WTC11 (cell line): Measurements from ENCODE around the gene TNIK. TPM values are rescaled to one million over a fixed set of nuclear protein-coding genes. Genes with fewer than 3 reads are reported as not detected.

Experiments used
- ATAC-seq: fragments of 200-7000 bp; cut with Tn5 transposase; 2 replicates; pipeline ENCODE4 v1.10.0; 2021; ENCODE audit warnings: mild to moderate bottlenecking, moderate library complexity
- CTCF ChIA-PET: fragments of 300-600 bp; sonication (Branson Sonifier 250); formaldehyde crosslinking; loops from one replicate; lab custom pipeline; 2021; ENCODE audit warnings: antibody characterized with exemption; lab: Charles Lee
- POLR2A ChIA-PET: fragments of 350-600 bp; sonication (Branson Sonifier 250); formaldehyde crosslinking; loops from one replicate; lab custom pipeline; 2021; ENCODE audit warnings: antibody characterized with exemption; lab: Charles Lee
- DNase-seq: peaks from one replicate; pipeline ENCODE4 v3.0.0; 2021; ENCODE audit warnings: low spot score
- H3K27ac Mint-ChIP-seq: 2 replicates; pipeline ENCODE4 v1.8.0; 2021; ENCODE audit warnings: mixed read lengths
- H3K27me3 Mint-ChIP-seq: 2 replicates; pipeline ENCODE4 v1.8.0; 2021; ENCODE audit warnings: low read depth, mild to moderate bottlenecking, moderate library complexity, mixed read lengths
- H3K36me3 Mint-ChIP-seq: 2 replicates; pipeline ENCODE4 v1.8.0; 2021; ENCODE audit warnings: mixed read lengths
- H3K4me1 Mint-ChIP-seq: 2 replicates; pipeline ENCODE4 v1.8.0; 2022; ENCODE audit warnings: mixed read lengths
- H3K4me3 Mint-ChIP-seq: 2 replicates; pipeline ENCODE4 v1.8.0; 2021; ENCODE audit warnings: mild to moderate bottlenecking, moderate library complexity, mixed read lengths
- H3K9me3 Mint-ChIP-seq: 2 replicates; pipeline ENCODE4 v1.8.0; 2021; ENCODE audit warnings: mixed read lengths
- CBFB ChIP-seq: sonication (generic); formaldehyde crosslinking; IDR thresholded peaks from 2 replicates; pipeline ENCODE4 v1.8.1; 2022; ENCODE audit warnings: mild to moderate bottlenecking, low read depth, missing genetic modification reagents
- EMX1 ChIP-seq: fragments of 250-450 bp; sonication (Bioruptor Pico); IDR thresholded peaks from 2 replicates; pipeline ENCODE4 v1.8.0; 2021; ENCODE audit warnings: mild to moderate bottlenecking
- ESRRA ChIP-seq: sonication (generic); formaldehyde crosslinking; IDR thresholded peaks from 2 replicates; pipeline ENCODE4 v1.8.1; 2022; ENCODE audit warnings: mild to moderate bottlenecking, missing genetic modification reagents, borderline replicate concordance
- ETV6 ChIP-seq: sonication (generic); formaldehyde crosslinking; IDR thresholded peaks from 2 replicates; pipeline ENCODE4 v1.8.1; 2022; ENCODE audit warnings: mild to moderate bottlenecking, missing genetic modification reagents
- FOXK1 ChIP-seq: sonication (generic); formaldehyde crosslinking; IDR thresholded peaks from 2 replicates; pipeline ENCODE4 v1.8.0; 2022; ENCODE audit warnings: mild to moderate bottlenecking, moderate library complexity, missing genetic modification reagents
- HMGA2 ChIP-seq: fragments of 250-450 bp; sonication (Bioruptor Pico); IDR thresholded peaks from 2 replicates; pipeline ENCODE4 v1.4.0; 2021; ENCODE audit warnings: mild to moderate bottlenecking, moderate library complexity
- PRRX2 ChIP-seq: fragments of 250-450 bp; sonication (Bioruptor Pico); IDR thresholded peaks from 2 replicates; pipeline ENCODE4 v1.8.0; 2021; ENCODE audit warnings: mild to moderate bottlenecking
- RORB ChIP-seq: fragments of 250-450 bp; sonication (Bioruptor Pico); IDR thresholded peaks from 2 replicates; pipeline ENCODE4 v1.9.0; 2021; ENCODE audit warnings: mild to moderate bottlenecking
- SMAD4 ChIP-seq: sonication (generic); formaldehyde crosslinking; IDR thresholded peaks from 2 replicates; pipeline ENCODE4 v1.8.0; 2022; ENCODE audit warnings: mild to moderate bottlenecking, missing genetic modification reagents
- TEAD1 ChIP-seq: sonication (generic); formaldehyde crosslinking; IDR thresholded peaks from 2 replicates; pipeline ENCODE4 v1.8.0; 2022; ENCODE audit warnings: mild to moderate bottlenecking, missing genetic modification reagents
- ZNF138 ChIP-seq: sonication (generic); formaldehyde crosslinking; conservative IDR thresholded peaks from 2 replicates; pipeline ENCODE4 v1.8.1; 2022; ENCODE audit warnings: mild to moderate bottlenecking, moderate library complexity, missing genetic modification reagents
- ZNF317 ChIP-seq: sonication (generic); formaldehyde crosslinking; IDR thresholded peaks from 2 replicates; pipeline ENCODE4 v1.8.1; 2023; ENCODE audit warnings: low read depth, mild to moderate bottlenecking, moderate library complexity, missing genetic modification reagents, borderline replicate concordance
- ZNF396 ChIP-seq: fragments of 250-450 bp; sonication (Bioruptor Pico); IDR thresholded peaks from 2 replicates; pipeline ENCODE4 v1.8.0; 2021; ENCODE audit warnings: mild to moderate bottlenecking, moderate library complexity, borderline replicate concordance
- total RNA-seq: library from RNA; stranded (reverse); gene quantifications from 3 replicates; pipeline ENCODE4 v1.2.3, GENCODE V29; 2021
- TF ChIP-seq, protein P1 (sequence below): fragments of 250-450 bp; sonication (Bioruptor Pico); IDR thresholded peaks from 2 replicates; pipeline ENCODE4 v2.1.2; 2022; ENCODE audit warnings: mild to moderate bottlenecking, moderate library complexity
- TF ChIP-seq, protein P2 (sequence below): sonication (generic); formaldehyde crosslinking; conservative IDR thresholded peaks from 2 replicates; pipeline ENCODE4 v1.8.1; 2022; ENCODE audit warnings: mild to moderate bottlenecking, missing genetic modification reagents
- TF ChIP-seq, protein P3 (sequence below): sonication (generic); formaldehyde crosslinking; IDR thresholded peaks from 2 replicates; pipeline ENCODE4 v1.8.0; 2023; ENCODE audit warnings: mild to moderate bottlenecking, missing genetic modification reagents
- TF ChIP-seq, protein P4 (sequence below): fragments of 250-450 bp; sonication (Bioruptor Pico); IDR thresholded peaks from 2 replicates; pipeline ENCODE4 v1.9.0; 2021; ENCODE audit warnings: mild to moderate bottlenecking, borderline replicate concordance
- TF ChIP-seq, protein P5 (sequence below): fragments of 250-450 bp; sonication (Bioruptor Pico); conservative IDR thresholded peaks from 2 replicates; pipeline ENCODE4 v1.9.0; 2021; ENCODE audit warnings: mild to moderate bottlenecking
- TF ChIP-seq, protein P6 (sequence below): sonication (generic); formaldehyde crosslinking; IDR thresholded peaks from 2 replicates; pipeline ENCODE4 v1.8.0; 2023; ENCODE audit warnings: missing genetic modification reagents, mild to moderate bottlenecking, borderline replicate concordance
- TF ChIP-seq, protein P7 (sequence below): sonication (generic); formaldehyde crosslinking; IDR thresholded peaks from 2 replicates; pipeline ENCODE4 v1.8.1; 2023; ENCODE audit warnings: mild to moderate bottlenecking, missing genetic modification reagents

Gene TNIK
- total RNA-seq, 1 experiment from 2014 or later = 50.3 TPM

DNA sequence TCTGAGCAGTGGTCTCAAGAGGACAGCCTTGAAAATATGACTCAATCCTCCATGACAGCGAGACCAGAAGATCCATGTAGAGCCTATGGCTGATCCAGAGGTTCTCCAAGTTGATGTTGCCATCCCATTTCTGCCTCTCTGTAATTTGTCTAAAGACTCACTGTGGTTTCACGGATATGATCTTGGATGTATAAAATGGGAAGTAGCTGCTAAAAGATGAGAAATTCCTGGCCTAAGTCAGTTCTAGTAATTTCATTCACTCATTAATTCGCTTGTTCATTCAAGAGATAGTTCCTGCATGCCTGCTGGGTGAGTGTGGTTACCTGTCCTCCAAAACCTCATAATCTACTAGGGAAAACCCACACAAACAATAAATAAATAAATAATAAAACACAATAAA lies 145.9 kb downstream of the TNIK start:
- no peak overlapping the region for H3K27ac Mint-ChIP-seq

More for the DNA sequence above, 145.9 kb downstream of the TNIK start:
- H3K9me3 Mint-ChIP-seq = no peaks in the 10 kb centered on the region
- ATAC-seq = no peak
- no peak overlapping the region for H3K4me3 Mint-ChIP-seq
- H3K4me1 Mint-ChIP-seq = peaks cover 44% of the 10 kb centered on the region
- no peaks in the 10 kb centered on the region for H3K27me3 Mint-ChIP-seq
- ChIA-PET POLR2A (no interaction called here), CTCF (no interaction called here)
- no peak for DNase-seq
- TF ChIP-seq, protein P1, sequence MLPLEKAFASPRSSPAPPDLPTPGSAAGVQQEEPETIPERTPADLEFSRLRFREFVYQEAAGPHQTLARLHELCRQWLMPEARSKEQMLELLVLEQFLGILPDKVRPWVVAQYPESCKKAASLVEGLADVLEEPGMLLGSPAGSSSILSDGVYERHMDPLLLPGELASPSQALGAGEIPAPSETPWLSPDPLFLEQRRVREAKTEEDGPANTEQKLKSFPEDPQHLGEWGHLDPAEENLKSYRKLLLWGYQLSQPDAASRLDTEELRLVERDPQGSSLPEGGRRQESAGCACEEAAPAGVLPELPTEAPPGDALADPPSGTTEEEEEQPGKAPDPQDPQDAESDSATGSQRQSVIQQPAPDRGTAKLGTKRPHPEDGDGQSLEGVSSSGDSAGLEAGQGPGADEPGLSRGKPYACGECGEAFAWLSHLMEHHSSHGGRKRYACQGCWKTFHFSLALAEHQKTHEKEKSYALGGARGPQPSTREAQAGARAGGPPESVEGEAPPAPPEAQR (CRISPR knock-in tag) = no peak
- TF ChIP-seq, protein P2, sequence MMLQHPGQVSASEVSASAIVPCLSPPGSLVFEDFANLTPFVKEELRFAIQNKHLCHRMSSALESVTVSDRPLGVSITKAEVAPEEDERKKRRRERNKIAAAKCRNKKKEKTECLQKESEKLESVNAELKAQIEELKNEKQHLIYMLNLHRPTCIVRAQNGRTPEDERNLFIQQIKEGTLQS (CRISPR knock-in tag) = no peak
- TF ChIP-seq, protein P3, sequence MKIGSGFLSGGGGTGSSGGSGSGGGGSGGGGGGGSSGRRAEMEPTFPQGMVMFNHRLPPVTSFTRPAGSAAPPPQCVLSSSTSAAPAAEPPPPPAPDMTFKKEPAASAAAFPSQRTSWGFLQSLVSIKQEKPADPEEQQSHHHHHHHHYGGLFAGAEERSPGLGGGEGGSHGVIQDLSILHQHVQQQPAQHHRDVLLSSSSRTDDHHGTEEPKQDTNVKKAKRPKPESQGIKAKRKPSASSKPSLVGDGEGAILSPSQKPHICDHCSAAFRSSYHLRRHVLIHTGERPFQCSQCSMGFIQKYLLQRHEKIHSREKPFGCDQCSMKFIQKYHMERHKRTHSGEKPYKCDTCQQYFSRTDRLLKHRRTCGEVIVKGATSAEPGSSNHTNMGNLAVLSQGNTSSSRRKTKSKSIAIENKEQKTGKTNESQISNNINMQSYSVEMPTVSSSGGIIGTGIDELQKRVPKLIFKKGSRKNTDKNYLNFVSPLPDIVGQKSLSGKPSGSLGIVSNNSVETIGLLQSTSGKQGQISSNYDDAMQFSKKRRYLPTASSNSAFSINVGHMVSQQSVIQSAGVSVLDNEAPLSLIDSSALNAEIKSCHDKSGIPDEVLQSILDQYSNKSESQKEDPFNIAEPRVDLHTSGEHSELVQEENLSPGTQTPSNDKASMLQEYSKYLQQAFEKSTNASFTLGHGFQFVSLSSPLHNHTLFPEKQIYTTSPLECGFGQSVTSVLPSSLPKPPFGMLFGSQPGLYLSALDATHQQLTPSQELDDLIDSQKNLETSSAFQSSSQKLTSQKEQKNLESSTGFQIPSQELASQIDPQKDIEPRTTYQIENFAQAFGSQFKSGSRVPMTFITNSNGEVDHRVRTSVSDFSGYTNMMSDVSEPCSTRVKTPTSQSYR = no peak
- no peak for TF ChIP-seq ZNF317
- TF ChIP-seq, protein P4, sequence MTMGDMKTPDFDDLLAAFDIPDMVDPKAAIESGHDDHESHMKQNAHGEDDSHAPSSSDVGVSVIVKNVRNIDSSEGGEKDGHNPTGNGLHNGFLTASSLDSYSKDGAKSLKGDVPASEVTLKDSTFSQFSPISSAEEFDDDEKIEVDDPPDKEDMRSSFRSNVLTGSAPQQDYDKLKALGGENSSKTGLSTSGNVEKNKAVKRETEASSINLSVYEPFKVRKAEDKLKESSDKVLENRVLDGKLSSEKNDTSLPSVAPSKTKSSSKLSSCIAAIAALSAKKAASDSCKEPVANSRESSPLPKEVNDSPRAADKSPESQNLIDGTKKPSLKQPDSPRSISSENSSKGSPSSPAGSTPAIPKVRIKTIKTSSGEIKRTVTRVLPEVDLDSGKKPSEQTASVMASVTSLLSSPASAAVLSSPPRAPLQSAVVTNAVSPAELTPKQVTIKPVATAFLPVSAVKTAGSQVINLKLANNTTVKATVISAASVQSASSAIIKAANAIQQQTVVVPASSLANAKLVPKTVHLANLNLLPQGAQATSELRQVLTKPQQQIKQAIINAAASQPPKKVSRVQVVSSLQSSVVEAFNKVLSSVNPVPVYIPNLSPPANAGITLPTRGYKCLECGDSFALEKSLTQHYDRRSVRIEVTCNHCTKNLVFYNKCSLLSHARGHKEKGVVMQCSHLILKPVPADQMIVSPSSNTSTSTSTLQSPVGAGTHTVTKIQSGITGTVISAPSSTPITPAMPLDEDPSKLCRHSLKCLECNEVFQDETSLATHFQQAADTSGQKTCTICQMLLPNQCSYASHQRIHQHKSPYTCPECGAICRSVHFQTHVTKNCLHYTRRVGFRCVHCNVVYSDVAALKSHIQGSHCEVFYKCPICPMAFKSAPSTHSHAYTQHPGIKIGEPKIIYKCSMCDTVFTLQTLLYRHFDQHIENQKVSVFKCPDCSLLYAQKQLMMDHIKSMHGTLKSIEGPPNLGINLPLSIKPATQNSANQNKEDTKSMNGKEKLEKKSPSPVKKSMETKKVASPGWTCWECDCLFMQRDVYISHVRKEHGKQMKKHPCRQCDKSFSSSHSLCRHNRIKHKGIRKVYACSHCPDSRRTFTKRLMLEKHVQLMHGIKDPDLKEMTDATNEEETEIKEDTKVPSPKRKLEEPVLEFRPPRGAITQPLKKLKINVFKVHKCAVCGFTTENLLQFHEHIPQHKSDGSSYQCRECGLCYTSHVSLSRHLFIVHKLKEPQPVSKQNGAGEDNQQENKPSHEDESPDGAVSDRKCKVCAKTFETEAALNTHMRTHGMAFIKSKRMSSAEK (CRISPR knock-in tag) = no peak
- TF ChIP-seq, protein P5, sequence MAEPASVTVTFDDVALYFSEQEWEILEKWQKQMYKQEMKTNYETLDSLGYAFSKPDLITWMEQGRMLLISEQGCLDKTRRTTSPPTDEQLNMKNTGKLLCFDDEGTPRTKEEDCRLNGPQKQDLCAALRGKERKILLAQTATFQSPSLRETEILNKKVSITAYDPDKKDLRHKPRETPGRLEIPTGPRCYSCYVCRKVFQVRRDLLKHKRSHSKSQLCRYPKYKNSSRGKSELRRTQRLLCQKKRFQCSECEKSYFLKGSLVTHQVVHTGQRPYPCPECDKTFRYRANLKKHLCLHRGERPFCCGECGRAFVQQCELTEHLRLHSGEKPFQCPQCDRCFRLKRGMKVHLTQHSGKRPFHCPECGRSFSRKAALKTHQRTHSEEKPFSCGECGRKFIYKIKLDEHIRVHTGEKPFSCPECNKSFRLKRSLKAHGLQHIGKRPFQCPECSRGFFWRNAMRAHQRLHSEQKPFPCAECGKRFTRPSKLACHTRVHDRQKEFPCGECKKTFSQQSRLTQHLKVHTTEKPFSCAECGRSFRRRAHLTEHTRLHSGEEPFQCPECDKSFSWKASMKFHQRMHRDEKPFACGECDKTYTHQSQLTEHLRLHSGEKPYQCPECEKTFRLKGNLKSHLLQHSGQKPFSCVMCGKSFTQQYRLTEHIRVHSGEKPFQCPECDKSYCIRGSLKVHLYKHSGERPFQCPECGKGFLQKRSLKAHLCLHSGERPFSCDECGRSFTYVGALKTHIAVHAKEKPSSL = no peak
- TF ChIP-seq ZNF138 (CRISPR knock-in tag) = no peak
- TF ChIP-seq PRRX2 (CRISPR knock-in tag) = no peak
- TF ChIP-seq, protein P6, sequence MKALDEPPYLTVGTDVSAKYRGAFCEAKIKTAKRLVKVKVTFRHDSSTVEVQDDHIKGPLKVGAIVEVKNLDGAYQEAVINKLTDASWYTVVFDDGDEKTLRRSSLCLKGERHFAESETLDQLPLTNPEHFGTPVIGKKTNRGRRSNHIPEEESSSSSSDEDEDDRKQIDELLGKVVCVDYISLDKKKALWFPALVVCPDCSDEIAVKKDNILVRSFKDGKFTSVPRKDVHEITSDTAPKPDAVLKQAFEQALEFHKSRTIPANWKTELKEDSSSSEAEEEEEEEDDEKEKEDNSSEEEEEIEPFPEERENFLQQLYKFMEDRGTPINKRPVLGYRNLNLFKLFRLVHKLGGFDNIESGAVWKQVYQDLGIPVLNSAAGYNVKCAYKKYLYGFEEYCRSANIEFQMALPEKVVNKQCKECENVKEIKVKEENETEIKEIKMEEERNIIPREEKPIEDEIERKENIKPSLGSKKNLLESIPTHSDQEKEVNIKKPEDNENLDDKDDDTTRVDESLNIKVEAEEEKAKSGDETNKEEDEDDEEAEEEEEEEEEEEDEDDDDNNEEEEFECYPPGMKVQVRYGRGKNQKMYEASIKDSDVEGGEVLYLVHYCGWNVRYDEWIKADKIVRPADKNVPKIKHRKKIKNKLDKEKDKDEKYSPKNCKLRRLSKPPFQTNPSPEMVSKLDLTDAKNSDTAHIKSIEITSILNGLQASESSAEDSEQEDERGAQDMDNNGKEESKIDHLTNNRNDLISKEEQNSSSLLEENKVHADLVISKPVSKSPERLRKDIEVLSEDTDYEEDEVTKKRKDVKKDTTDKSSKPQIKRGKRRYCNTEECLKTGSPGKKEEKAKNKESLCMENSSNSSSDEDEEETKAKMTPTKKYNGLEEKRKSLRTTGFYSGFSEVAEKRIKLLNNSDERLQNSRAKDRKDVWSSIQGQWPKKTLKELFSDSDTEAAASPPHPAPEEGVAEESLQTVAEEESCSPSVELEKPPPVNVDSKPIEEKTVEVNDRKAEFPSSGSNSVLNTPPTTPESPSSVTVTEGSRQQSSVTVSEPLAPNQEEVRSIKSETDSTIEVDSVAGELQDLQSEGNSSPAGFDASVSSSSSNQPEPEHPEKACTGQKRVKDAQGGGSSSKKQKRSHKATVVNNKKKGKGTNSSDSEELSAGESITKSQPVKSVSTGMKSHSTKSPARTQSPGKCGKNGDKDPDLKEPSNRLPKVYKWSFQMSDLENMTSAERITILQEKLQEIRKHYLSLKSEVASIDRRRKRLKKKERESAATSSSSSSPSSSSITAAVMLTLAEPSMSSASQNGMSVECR (CRISPR knock-in tag) = no peak
- TF ChIP-seq RORB (CRISPR knock-in tag) = no peak
- TF ChIP-seq ESRRA = no peak
- TF ChIP-seq SMAD4 = no peak
- no peak for TF ChIP-seq HMGA2
- no peak for TF ChIP-seq CBFB (CRISPR knock-in tag)
- TF ChIP-seq TEAD1 (CRISPR knock-in tag) = no peak
- TF ChIP-seq EMX1 (CRISPR knock-in tag) = no peak
- no peak for TF ChIP-seq ZNF396 (CRISPR knock-in tag)
- no peak for TF ChIP-seq ETV6 (CRISPR knock-in tag)
- TF ChIP-seq, protein P7, sequence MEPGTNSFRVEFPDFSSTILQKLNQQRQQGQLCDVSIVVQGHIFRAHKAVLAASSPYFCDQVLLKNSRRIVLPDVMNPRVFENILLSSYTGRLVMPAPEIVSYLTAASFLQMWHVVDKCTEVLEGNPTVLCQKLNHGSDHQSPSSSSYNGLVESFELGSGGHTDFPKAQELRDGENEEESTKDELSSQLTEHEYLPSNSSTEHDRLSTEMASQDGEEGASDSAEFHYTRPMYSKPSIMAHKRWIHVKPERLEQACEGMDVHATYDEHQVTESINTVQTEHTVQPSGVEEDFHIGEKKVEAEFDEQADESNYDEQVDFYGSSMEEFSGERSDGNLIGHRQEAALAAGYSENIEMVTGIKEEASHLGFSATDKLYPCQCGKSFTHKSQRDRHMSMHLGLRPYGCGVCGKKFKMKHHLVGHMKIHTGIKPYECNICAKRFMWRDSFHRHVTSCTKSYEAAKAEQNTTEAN (CRISPR knock-in tag) = no peak
- no peak for TF ChIP-seq FOXK1
- no peaks in the 10 kb centered on the region for H3K36me3 Mint-ChIP-seq
